B cell (primary cell): Measurements from ENCODE around the gene NACAD. TPM values are rescaled to one million over a fixed set of nuclear protein-coding genes. Genes with fewer than 3 reads are reported as not detected.

Experiments
- ATAC-seq: fragments of 200-7000 bp; cut with Tn5 transposase; one replicate; pipeline ENCODE4 v1.10.0; 2021; ENCODE audit warnings: low read depth, mild to moderate bottlenecking, moderate number of reproducible peaks, moderate library complexity
- CTCF ChIA-PET: fragments of 350-600 bp; sonication (Branson Sonifier 250); formaldehyde crosslinking; loops from one replicate; lab custom pipeline; 2021; ENCODE audit warnings: antibody characterized with exemption, inconsistent platforms; lab: Charles Lee
- POLR2A ChIA-PET: fragments of 350-600 bp; sonication (Branson Sonifier 250); formaldehyde crosslinking; loops from one replicate; lab custom pipeline; 2021; ENCODE audit warnings: antibody characterized with exemption; lab: Charles Lee
- DNase-seq: peaks from one replicate; pipeline ENCODE4 v3.0.0; 2013
- H2AFZ ChIP-seq: 2 replicates; pipeline ENCODE4 v1.6.1; 2012; ENCODE audit warnings: mild to moderate bottlenecking, low read depth, low read length; ENCODE audit not compliant: insufficient read depth, poor library complexity, severe bottlenecking
- H3K27ac ChIP-seq, 2 donors: 1 replicate in 1 of 2; 2 replicates in 1 of 2; pipeline ENCODE4 v1.5.1; 2012 to 2013; ENCODE audit warnings: low read length in 2 of 2, mild to moderate bottlenecking in 2 of 2, moderate library complexity in 1 of 2
- H3K27me3 ChIP-seq, 4 experiments: fragments of 200-600 bp in 1 of 4; sonication (generic) in 1 of 4; replicated peaks in 1 of 4; 1 replicate in 2 of 4; 2 replicates in 2 of 4; pipeline versions ENCODE4 v1.6.1 to v1.7.0; 2013 to 2016; ENCODE audit warnings: low read length in 3 of 4, mild to moderate bottlenecking in 2 of 4, mixed read lengths in 1 of 4, moderate library complexity in 1 of 4; ENCODE audit not compliant: insufficient read depth in 4 of 4, control insufficient read depth in 3 of 4; ENCODE audit errors: control extremely low read depth in 1 of 4
- H3K36me3 ChIP-seq, 2 experiments: replicated peaks in 1 of 2; 1 replicate in 1 of 2; 2 replicates in 1 of 2; pipeline versions ENCODE4 v1.6.1 to v1.7.1; 2013; ENCODE audit warnings: low read length in 1 of 2; ENCODE audit not compliant: insufficient read depth in 2 of 2, control insufficient read depth in 1 of 2; ENCODE audit errors: control extremely low read depth in 1 of 2, extremely low read depth in 1 of 2
- H3K4me1 ChIP-seq, 2 donors: fragments of 200-600 bp in 1 of 2; sonication (generic) in 1 of 2; 1 replicate in 1 of 2; 2 replicates in 1 of 2; pipeline versions ENCODE4 v1.5.1 to v1.6.1; 2013 to 2017; ENCODE audit warnings: low read length in 2 of 2; ENCODE audit not compliant: control insufficient read depth in 2 of 2, insufficient read depth in 2 of 2
- H3K4me2 ChIP-seq: replicated peaks from 2 replicates; pipeline ENCODE3; 2012; ENCODE audit warnings: mild to moderate bottlenecking, low read depth, low read length; ENCODE audit not compliant: poor library complexity, severe bottlenecking
- H3K4me3 ChIP-seq, 5 experiments: fragments of 200-600 bp in 1 of 5; sonication (generic) in 1 of 5; 1 replicate in 3 of 5; 2 replicates in 2 of 5; pipeline versions ENCODE4 v1.5.1 to v1.7.0; 2011 to 2016; ENCODE audit warnings: low read length in 4 of 5, mild to moderate bottlenecking in 4 of 5, low read depth in 2 of 5, control low read depth in 1 of 5, moderate library complexity in 1 of 5; ENCODE audit not compliant: insufficient read depth in 1 of 5; ENCODE audit errors: control extremely low read depth in 1 of 5, extremely low read depth in 1 of 5
- H3K79me2 ChIP-seq: fragments of 200-600 bp; sonication (generic); one replicate; pipeline ENCODE4 v1.6.0; 2016; ENCODE audit warnings: low read length; ENCODE audit not compliant: control insufficient read depth, insufficient read depth
- H3K9ac ChIP-seq: fragments of 200-600 bp; sonication (generic); 2 replicates; pipeline ENCODE4 v1.6.1; 2017; ENCODE audit warnings: mild to moderate bottlenecking, low read length, moderate library complexity
- H3K9me3 ChIP-seq, 3 donors: one replicate each; pipeline versions ENCODE4 v1.6.1 to v1.7.1; 2013; ENCODE audit warnings: low read length in 2 of 3; ENCODE audit not compliant: control insufficient read depth in 2 of 3, insufficient read depth in 1 of 3; ENCODE audit errors: control extremely low read depth in 1 of 3
- H4K20me1 ChIP-seq: 2 replicates; pipeline ENCODE4 v1.6.0; 2012; ENCODE audit warnings: mild to moderate bottlenecking, low read length; ENCODE audit not compliant: insufficient read depth, control insufficient read depth, poor library complexity, severe bottlenecking
- H3K27ac Mint-ChIP-seq: one replicate; pipeline ENCODE4 v1.8.0; 2021; ENCODE audit warnings: mixed read lengths
- H3K27me3 Mint-ChIP-seq: one replicate; pipeline ENCODE4 v1.8.0; 2021; ENCODE audit warnings: mixed read lengths
- H3K4me1 Mint-ChIP-seq: one replicate; pipeline ENCODE4 v1.8.0; 2021; ENCODE audit warnings: mixed read lengths
- H3K4me3 Mint-ChIP-seq: one replicate; pipeline ENCODE4 v1.8.0; 2021; ENCODE audit warnings: mixed read lengths
- H3K9me3 Mint-ChIP-seq: one replicate; pipeline ENCODE4 v1.8.0; 2022; ENCODE audit warnings: mixed read lengths; ENCODE audit not compliant: insufficient read depth
- CTCF ChIP-seq: fragments of 200-600 bp; IDR thresholded peaks from one replicate; pipeline ENCODE4 v1.8.0; 2022; ENCODE audit warnings: antibody characterized with exemption, mild to moderate bottlenecking
- EZH2 ChIP-seq: IDR thresholded peaks from 2 replicates; pipeline ENCODE4 v1.6.1; 2012; ENCODE audit warnings: borderline replicate concordance, low read depth, mild to moderate bottlenecking, moderate library complexity, low read length; ENCODE audit not compliant: insufficient read depth, poor library complexity, severe bottlenecking
- WGBS: methylation state at CpG from one replicate; pipeline ENCODE4 v1.1.5; 2013; ENCODE audit warnings: missing lambda C conversion rate; ENCODE audit not compliant: insufficient coverage; 5-methylcytosine and 5-hydroxymethylcytosine counted together
- intact Hi-C: fragments of 100-400 bp; cut with micrococcal nuclease; formaldehyde crosslinking; loops from one replicate; pipeline ENCODE4 v1.10.0; 2022
- polyA plus RNA-seq: library from polyadenylated mRNA; depleted of rRNA; stranded (reverse); fragments of >200 nt; gene quantifications from 2 replicates; pipeline ENCODE4 v1.2.3, GENCODE V29; 2012
- total RNA-seq, 2 donors: library from RNA; stranded (reverse); fragments of 120-200 nt in 1 of 2; gene quantifications; 1 replicate in 1 of 2; 2 replicates in 1 of 2; pipeline versions ENCODE4 v1.2.3 to v1.2.4, GENCODE V29; 2013 to 2022

Gene NACAD
- total and polyA plus RNA-seq, 2 donors (not counting 1 experiment from before 2014, with no cell fraction given), result 0.04 to 0.49 TPM

- POLR2A ChIA-PET, result no interaction called here
Observed at GRCh38 chr7:45086331-45087065, 2.3 kb downstream of the NACAD start.

More at GRCh38 chr7:45086331-45087065, 2.3 kb downstream of the NACAD start:
- Histone ChIP-seq H3K36me3 (no peaks in the 10 kb centered on the region), H3K27ac (no peak overlapping the region), H3K4me3 (no peak overlapping the region), H3K9ac (no peak overlapping the region), H2AFZ (no peak overlapping the region), H3K27me3 (peaks cover 0 to 26% (median 7%) of the 10 kb centered on the region in 4 experiments), H3K4me1 (peaks cover 14% of the 10 kb centered on the region in 2 donors), H3K4me2 (no peak overlapping the region), H3K9me3 (peaks cover 0 to 4% (median 0%) of the 10 kb centered on the region in 3 donors), H3K79me2 (no peaks in the 10 kb centered on the region), H4K20me1 (no peaks in the 10 kb centered on the region)
- CTCF ChIA-PET, result interaction anchor here (0.6 to 1.0 kb wide), 2 partner anchors 23 to 74 kb away, joined by 3 to 4 read pairs; no protein-coding TSS in a partner anchor
- Mint-ChIP-seq H3K9me3 (no peaks in the 10 kb centered on the region), H3K4me3 (peak overlapping the region; percentile 50), H3K27ac (peak overlapping the region; percentile 3), H3K4me1 (peaks cover 14% of the 10 kb centered on the region), H3K27me3 (peaks cover 9% of the 10 kb centered on the region)
- ATAC-seq, result no peak
- no peak for TF ChIP-seq CTCF
- TF ChIP-seq EZH2, result no peak
- intact Hi-C loops, result no loop called here
- WGBS, result 87% methylated on average over 13 of the region's 15 CpGs
- no peak for DNase-seq
